Measurements from ENCODE around the gene PRLH. TPM values are rescaled to one million over a fixed set of nuclear protein-coding genes. Genes with fewer than 3 reads are reported as not detected.
A peak's percentile ranks its signal among the peaks of the same experiment; 100 is the strongest.

Gene PRLH
- total RNA-seq, 1 experiment from 2014 or later: not detected

DNA sequence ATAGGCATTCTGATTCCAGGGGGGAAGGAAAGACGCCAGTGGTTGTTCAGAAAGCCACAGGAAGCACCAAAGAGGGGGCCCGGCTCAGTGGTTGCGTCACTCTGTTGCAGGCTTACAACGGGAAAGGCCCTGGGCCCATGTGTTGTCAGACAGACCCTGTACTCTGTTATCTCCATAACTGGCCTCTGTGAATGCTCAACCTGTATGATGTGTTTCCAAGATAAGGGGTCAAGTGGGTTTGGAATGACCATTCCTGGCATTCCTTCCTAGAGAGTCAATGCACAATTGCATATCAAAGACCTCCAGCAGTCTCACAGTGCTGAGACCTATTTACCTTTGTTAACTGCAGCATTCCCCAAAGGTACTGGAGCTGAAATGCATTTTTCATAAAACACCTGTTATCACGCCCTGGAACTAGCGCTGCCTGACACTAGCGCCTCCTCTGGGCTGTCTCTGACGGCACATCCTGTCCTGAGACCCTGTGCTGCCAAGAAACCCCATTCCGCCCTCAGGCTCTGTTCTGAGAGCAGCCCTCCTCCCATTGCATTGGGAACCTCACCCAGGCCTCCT lies 47.9 kb downstream of the PRLH start (continued):
- TF ChIP-seq, protein P1, sequence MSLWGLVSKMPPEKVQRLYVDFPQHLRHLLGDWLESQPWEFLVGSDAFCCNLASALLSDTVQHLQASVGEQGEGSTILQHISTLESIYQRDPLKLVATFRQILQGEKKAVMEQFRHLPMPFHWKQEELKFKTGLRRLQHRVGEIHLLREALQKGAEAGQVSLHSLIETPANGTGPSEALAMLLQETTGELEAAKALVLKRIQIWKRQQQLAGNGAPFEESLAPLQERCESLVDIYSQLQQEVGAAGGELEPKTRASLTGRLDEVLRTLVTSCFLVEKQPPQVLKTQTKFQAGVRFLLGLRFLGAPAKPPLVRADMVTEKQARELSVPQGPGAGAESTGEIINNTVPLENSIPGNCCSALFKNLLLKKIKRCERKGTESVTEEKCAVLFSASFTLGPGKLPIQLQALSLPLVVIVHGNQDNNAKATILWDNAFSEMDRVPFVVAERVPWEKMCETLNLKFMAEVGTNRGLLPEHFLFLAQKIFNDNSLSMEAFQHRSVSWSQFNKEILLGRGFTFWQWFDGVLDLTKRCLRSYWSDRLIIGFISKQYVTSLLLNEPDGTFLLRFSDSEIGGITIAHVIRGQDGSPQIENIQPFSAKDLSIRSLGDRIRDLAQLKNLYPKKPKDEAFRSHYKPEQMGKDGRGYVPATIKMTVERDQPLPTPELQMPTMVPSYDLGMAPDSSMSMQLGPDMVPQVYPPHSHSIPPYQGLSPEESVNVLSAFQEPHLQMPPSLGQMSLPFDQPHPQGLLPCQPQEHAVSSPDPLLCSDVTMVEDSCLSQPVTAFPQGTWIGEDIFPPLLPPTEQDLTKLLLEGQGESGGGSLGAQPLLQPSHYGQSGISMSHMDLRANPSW (CRISPR knock-in tag; conservative IDR thresholded peaks at IDR 0.05; ENCODE audit: low read depth): no peak
- TF ChIP-seq ZNF219 (CRISPR knock-in tag; IDR thresholded peaks at IDR 0.05; ENCODE audit: borderline replicate concordance) (no peak), FOXP1 (CRISPR knock-in tag; IDR thresholded peaks at IDR 0.05; ENCODE audit: borderline replicate concordance) (no peak), TEAD4 (CRISPR knock-in tag; IDR thresholded peaks at IDR 0.05) (peak; percentile 90), SMAD3 (CRISPR knock-in tag; IDR thresholded peaks at IDR 0.05; ENCODE audit: borderline replicate concordance) (no peak), HMGA2 (CRISPR knock-in tag; IDR thresholded peaks at IDR 0.05) (no peak), PRRX2 (CRISPR knock-in tag; IDR thresholded peaks at IDR 0.05) (no peak), NFATC4 (CRISPR knock-in tag; IDR thresholded peaks at IDR 0.05) (no peak), ZNF396 (CRISPR knock-in tag; IDR thresholded peaks at IDR 0.05; ENCODE audit: borderline replicate concordance) (no peak), NR1H2 (CRISPR knock-in tag; IDR thresholded peaks at IDR 0.05) (no peak)
- TF ChIP-seq, protein P2, sequence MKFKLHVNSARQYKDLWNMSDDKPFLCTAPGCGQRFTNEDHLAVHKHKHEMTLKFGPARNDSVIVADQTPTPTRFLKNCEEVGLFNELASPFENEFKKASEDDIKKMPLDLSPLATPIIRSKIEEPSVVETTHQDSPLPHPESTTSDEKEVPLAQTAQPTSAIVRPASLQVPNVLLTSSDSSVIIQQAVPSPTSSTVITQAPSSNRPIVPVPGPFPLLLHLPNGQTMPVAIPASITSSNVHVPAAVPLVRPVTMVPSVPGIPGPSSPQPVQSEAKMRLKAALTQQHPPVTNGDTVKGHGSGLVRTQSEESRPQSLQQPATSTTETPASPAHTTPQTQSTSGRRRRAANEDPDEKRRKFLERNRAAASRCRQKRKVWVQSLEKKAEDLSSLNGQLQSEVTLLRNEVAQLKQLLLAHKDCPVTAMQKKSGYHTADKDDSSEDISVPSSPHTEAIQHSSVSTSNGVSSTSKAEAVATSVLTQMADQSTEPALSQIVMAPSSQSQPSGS (CRISPR knock-in tag; IDR thresholded peaks at IDR 0.05; ENCODE audit: borderline replicate concordance, low read depth): no peak
- TF ChIP-seq, protein P3, sequence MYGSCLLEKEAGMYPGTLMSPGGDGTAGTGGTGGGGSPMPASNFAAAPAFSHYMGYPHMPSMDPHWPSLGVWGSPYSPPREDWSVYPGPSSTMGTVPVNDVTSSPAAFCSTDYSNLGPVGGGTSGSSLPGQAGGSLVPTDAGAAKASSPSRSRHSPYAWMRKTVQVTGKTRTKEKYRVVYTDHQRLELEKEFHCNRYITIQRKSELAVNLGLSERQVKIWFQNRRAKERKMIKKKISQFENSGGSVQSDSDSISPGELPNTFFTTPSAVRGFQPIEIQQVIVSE (CRISPR knock-in tag; IDR thresholded peaks at IDR 0.05; ENCODE audit: borderline replicate concordance): no peak
- TF ChIP-seq, protein P4, sequence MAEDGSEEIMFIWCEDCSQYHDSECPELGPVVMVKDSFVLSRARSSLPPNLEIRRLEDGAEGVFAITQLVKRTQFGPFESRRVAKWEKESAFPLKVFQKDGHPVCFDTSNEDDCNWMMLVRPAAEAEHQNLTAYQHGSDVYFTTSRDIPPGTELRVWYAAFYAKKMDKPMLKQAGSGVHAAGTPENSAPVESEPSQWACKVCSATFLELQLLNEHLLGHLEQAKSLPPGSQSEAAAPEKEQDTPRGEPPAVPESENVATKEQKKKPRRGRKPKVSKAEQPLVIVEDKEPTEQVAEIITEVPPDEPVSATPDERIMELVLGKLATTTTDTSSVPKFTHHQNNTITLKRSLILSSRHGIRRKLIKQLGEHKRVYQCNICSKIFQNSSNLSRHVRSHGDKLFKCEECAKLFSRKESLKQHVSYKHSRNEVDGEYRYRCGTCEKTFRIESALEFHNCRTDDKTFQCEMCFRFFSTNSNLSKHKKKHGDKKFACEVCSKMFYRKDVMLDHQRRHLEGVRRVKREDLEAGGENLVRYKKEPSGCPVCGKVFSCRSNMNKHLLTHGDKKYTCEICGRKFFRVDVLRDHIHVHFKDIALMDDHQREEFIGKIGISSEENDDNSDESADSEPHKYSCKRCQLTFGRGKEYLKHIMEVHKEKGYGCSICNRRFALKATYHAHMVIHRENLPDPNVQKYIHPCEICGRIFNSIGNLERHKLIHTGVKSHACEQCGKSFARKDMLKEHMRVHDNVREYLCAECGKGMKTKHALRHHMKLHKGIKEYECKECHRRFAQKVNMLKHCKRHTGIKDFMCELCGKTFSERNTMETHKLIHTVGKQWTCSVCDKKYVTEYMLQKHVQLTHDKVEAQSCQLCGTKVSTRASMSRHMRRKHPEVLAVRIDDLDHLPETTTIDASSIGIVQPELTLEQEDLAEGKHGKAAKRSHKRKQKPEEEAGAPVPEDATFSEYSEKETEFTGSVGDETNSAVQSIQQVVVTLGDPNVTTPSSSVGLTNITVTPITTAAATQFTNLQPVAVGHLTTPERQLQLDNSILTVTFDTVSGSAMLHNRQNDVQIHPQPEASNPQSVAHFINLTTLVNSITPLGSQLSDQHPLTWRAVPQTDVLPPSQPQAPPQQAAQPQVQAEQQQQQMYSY (CRISPR knock-in tag; IDR thresholded peaks at IDR 0.05): no peak

DNA sequence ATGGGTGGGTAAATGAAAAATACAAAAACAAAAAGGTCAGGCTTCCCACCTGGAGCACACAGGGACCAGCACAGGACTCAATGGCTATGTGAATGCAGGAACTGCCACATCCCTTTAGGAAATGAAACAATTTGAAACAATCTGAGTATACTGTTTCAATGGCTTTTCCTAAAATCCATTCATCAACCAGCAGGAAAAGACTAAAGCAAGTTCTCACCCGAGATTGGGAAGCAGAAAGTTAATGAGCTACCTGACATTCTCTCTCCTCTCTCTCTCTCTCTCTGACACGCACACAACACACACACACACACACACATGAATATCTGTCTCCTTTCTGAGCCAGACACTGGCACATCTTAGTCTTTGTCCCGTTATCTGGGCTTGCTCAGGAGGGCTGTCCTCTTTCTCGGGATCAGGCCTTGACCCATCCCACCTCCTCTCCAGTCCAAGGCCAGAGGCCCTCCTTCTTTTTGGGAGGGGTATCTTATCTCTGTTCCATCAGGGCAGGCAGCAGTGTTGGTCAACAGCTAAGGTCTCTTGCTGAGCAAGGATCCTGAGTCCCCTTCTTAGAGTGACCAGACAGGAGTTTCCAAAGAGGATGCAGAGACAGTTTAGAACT lies 49.4 kb downstream of the PRLH start:
- Mint-ChIP-seq H3K36me3 (peaks cover 3% of the 10 kb centered on the region; the same call in 1 of the 2 replicates), H3K9me3 (peaks cover 4% of the 10 kb centered on the region), H3K4me1 (peaks cover 55% of the 10 kb centered on the region), H3K4me3 (no peak overlapping the region), H3K27me3 (ENCODE audit: low read depth) (no peaks in the 10 kb centered on the region), H3K27ac (peak overlapping the region; percentile 93)
- POLR2A ChIA-PET: no interaction called here
- ATAC-seq (no peak), DNase-seq (ENCODE audit: low spot score) (no peak)
- CTCF ChIA-PET: interaction anchor here (1.3 to 4.1 kb wide), 5 partner anchors 13 to 103 kb away, joined by 3 to 36 read pairs (median 24); partner anchors contain the start of gene RAB17
- TF ChIP-seq ZNF232 (CRISPR knock-in tag; IDR thresholded peaks at IDR 0.05) (no peak), NFYB (CRISPR knock-in tag; conservative IDR thresholded peaks at IDR 0.05; ENCODE audit: low read depth) (no peak), NFE2L1 (CRISPR knock-in tag; IDR thresholded peaks at IDR 0.05) (no peak)
- TF ChIP-seq, protein P5, sequence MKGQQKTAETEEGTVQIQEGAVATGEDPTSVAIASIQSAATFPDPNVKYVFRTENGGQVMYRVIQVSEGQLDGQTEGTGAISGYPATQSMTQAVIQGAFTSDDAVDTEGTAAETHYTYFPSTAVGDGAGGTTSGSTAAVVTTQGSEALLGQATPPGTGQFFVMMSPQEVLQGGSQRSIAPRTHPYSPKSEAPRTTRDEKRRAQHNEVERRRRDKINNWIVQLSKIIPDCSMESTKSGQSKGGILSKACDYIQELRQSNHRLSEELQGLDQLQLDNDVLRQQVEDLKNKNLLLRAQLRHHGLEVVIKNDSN (CRISPR knock-in tag; IDR thresholded peaks at IDR 0.05): no peak
- TF ChIP-seq, protein P6, sequence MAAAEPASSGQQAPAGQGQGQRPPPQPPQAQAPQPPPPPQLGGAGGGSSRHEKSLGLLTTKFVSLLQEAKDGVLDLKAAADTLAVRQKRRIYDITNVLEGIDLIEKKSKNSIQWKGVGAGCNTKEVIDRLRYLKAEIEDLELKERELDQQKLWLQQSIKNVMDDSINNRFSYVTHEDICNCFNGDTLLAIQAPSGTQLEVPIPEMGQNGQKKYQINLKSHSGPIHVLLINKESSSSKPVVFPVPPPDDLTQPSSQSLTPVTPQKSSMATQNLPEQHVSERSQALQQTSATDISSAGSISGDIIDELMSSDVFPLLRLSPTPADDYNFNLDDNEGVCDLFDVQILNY (CRISPR knock-in tag; IDR thresholded peaks at IDR 0.05): no peak
- TF ChIP-seq, protein P7, sequence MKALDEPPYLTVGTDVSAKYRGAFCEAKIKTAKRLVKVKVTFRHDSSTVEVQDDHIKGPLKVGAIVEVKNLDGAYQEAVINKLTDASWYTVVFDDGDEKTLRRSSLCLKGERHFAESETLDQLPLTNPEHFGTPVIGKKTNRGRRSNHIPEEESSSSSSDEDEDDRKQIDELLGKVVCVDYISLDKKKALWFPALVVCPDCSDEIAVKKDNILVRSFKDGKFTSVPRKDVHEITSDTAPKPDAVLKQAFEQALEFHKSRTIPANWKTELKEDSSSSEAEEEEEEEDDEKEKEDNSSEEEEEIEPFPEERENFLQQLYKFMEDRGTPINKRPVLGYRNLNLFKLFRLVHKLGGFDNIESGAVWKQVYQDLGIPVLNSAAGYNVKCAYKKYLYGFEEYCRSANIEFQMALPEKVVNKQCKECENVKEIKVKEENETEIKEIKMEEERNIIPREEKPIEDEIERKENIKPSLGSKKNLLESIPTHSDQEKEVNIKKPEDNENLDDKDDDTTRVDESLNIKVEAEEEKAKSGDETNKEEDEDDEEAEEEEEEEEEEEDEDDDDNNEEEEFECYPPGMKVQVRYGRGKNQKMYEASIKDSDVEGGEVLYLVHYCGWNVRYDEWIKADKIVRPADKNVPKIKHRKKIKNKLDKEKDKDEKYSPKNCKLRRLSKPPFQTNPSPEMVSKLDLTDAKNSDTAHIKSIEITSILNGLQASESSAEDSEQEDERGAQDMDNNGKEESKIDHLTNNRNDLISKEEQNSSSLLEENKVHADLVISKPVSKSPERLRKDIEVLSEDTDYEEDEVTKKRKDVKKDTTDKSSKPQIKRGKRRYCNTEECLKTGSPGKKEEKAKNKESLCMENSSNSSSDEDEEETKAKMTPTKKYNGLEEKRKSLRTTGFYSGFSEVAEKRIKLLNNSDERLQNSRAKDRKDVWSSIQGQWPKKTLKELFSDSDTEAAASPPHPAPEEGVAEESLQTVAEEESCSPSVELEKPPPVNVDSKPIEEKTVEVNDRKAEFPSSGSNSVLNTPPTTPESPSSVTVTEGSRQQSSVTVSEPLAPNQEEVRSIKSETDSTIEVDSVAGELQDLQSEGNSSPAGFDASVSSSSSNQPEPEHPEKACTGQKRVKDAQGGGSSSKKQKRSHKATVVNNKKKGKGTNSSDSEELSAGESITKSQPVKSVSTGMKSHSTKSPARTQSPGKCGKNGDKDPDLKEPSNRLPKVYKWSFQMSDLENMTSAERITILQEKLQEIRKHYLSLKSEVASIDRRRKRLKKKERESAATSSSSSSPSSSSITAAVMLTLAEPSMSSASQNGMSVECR (CRISPR knock-in tag; IDR thresholded peaks at IDR 0.05; ENCODE audit: borderline replicate concordance): no peak
